Measurements from ENCODE around the gene EIF4G3. TPM values are rescaled to one million over a fixed set of nuclear protein-coding genes. Genes with fewer than 3 reads are reported as not detected.

Gene EIF4G3
- total RNA-seq, 1 experiment from 2014 or later = 72.0 TPM

GRCh38 chr1:20811916-20812315 lies 364.8 kb downstream of the EIF4G3 start:
- Histone ChIP-seq H3K27ac (ENCODE audit: insufficient read length, low read depth, low read length) (no peak overlapping the region), H3T11ph (ENCODE audit: low read length) (no peak overlapping the region), H2BK15ac (ENCODE audit: low read depth, low read length) (no peak overlapping the region), H3K27me3 (ENCODE audit: insufficient read depth, low read length) (no peaks in the 10 kb centered on the region), H2AFZ (ENCODE audit: low read length) (no peak overlapping the region), H3K4me2 (ENCODE audit: insufficient read depth, insufficient read length, low read length) (no peak overlapping the region), H3K14ac (ENCODE audit: insufficient read depth, low read length) (no peak overlapping the region), H2AK5ac (ENCODE audit: insufficient read length, low read length) (no peak overlapping the region), H3K56ac (ENCODE audit: insufficient read length, low read depth, low read length) (no peak overlapping the region), H3K18ac (ENCODE audit: insufficient read length, low read depth, low read length) (no peak overlapping the region), H4K5ac (ENCODE audit: insufficient read length, low read depth, low read length) (no peak overlapping the region), H4K20me1 (ENCODE audit: control insufficient read depth, insufficient read depth, insufficient read length) (no peaks in the 10 kb centered on the region), H2BK5ac (ENCODE audit: insufficient read length, low read length) (no peak overlapping the region), H3K23me2 (ENCODE audit: insufficient read length, low read depth, low read length, poor library complexity, severe bottlenecking) (no peaks in the 10 kb centered on the region), H4K8ac (replicated peaks; ENCODE audit: insufficient read length, low read depth, low read length) (no peak overlapping the region), H3K4ac (ENCODE audit: low read depth, low read length) (no peak overlapping the region), H2BK20ac (ENCODE audit: low read depth, low read length, poor library complexity, severe bottlenecking) (no peak overlapping the region), H3K9me3 (ENCODE audit: control insufficient read depth, low read depth, low read length) (no peaks in the 10 kb centered on the region), H2BK120ac (ENCODE audit: low read depth, low read length, poor library complexity, severe bottlenecking) (no peak overlapping the region), H3K79me2 (ENCODE audit: insufficient read depth, low read length) (no peaks in the 10 kb centered on the region), H2BK12ac (ENCODE audit: insufficient read length, low read depth, low read length) (no peak overlapping the region), H3K79me1 (ENCODE audit: insufficient read depth, low read depth, low read length, poor library complexity, severe bottlenecking) (no peaks in the 10 kb centered on the region), H3K23ac (ENCODE audit: insufficient read length, low read depth, low read length) (no peak overlapping the region), H3K9ac (ENCODE audit: extremely low read depth, insufficient read length, low read length) (no peak overlapping the region), H3K4me1 (ENCODE audit: insufficient read depth, low read length) (no peaks in the 10 kb centered on the region), H4K91ac (ENCODE audit: insufficient read length, low read depth, low read length) (no peak overlapping the region)
- Mint-ChIP-seq H3K9me3 (no peaks in the 10 kb centered on the region; a peak in 1 of 5 replicates), H3K36me3 (ENCODE audit: insufficient read depth in 1 of 3, low read depth in 3 of 3) (peaks cover 12 to 45% (median 25%) of the 10 kb centered on the region in 3 experiments; a peak in 6 of 7 replicates), H3K27me3 (ENCODE audit: low read depth) (no peaks in the 10 kb centered on the region), H3K27ac (no peak overlapping the region), H3K4me1 (no peaks in the 10 kb centered on the region), H3K4me3 (no peak overlapping the region)
- WGBS (ENCODE audit: extremely low coverage, insufficient read length, low lambda C conversion rate) = no CpG with 5 or more reads among the region's 5 CpGs
- no peak for TF ChIP-seq CTCF (conservative IDR thresholded peaks at IDR 0.05)
- no peak for DNase-seq
